HEK293 (cell line): ENCODE measurements around the gene TAC4.

ENCODE experiments used
- ATF2 ChIP-seq: fragments of 450-650 bp; formaldehyde crosslinking; IDR thresholded peaks from 2 replicates; pipeline ENCODE4 v1.5.1; 2016; ENCODE audit warnings: missing biosample characterization, missing genetic modification characterization, low read depth
- CTCF ChIP-seq: fragments of 450-650 bp; formaldehyde crosslinking; IDR thresholded peaks from 2 replicates; pipeline ENCODE4 v1.5.1; 2016; ENCODE audit warnings: missing biosample characterization, missing genetic modification characterization
- ZBTB26 ChIP-seq: fragments of 450-650 bp; formaldehyde crosslinking; optimal IDR thresholded peaks from 2 replicates; pipeline ENCODE3; 2016; ENCODE audit warnings: missing biosample characterization, mild to moderate bottlenecking, missing genetic modification characterization
- ZNF24 ChIP-seq: fragments of 450-650 bp; formaldehyde crosslinking; IDR thresholded peaks from 2 replicates; pipeline ENCODE4 v1.5.1; 2016; ENCODE audit warnings: missing biosample characterization, missing genetic modification characterization
- ZNF776 ChIP-seq: fragments of 450-650 bp; formaldehyde crosslinking; IDR thresholded peaks from 2 replicates; pipeline ENCODE4 v1.5.0; 2017; ENCODE audit warnings: missing biosample characterization, missing genetic modification characterization, borderline replicate concordance
- ZNF777 ChIP-seq: fragments of 450-650 bp; formaldehyde crosslinking; IDR thresholded peaks from 2 replicates; pipeline ENCODE4 v1.5.1; 2017; ENCODE audit warnings: missing biosample characterization, missing genetic modification characterization, borderline replicate concordance

GRCh38 chr17:49887086-49887743 lies 39.3 kb upstream of the TAC4 start:
- TF ChIP-seq ZBTB26 (tag by site-specific recombination) (no peak), CTCF (no peak), ATF2 (no peak), ZNF24 (no peak), ZNF776 (tag by site-specific recombination) (no peak), ZNF777 (tag by site-specific recombination) (no peak)
